ENCODE results near the gene SPRED2.

Gene SPRED2

GRCh38 chr2:65358678-65359400 lies 73.6 kb downstream of the SPRED2 start:
- TF ChIP-seq CTCF (IDR thresholded peaks at IDR 0.05): no peak
- no peak for TF ChIP-seq ZFX (IDR thresholded peaks at IDR 0.05; ENCODE audit: borderline replicate concordance)
- H3K27ac ChIP-seq: no peak overlapping the region

- H3K27ac ChIP-seq: no peak overlapping the region
- no peak for TF ChIP-seq CTCF (IDR thresholded peaks at IDR 0.05)
- TF ChIP-seq ZFX (IDR thresholded peaks at IDR 0.05; ENCODE audit: borderline replicate concordance): no peak
These were observed 74.5 kb downstream of the SPRED2 start for GRCh38 chr2:65357959-65358294.

GRCh38 chr2:65357095-65357958 lies 75.1 kb downstream of the SPRED2 start:
- TF ChIP-seq ZFX (IDR thresholded peaks at IDR 0.05; ENCODE audit: borderline replicate concordance) (no peak), CTCF (IDR thresholded peaks at IDR 0.05) (no peak)
- no peak overlapping the region for H3K27ac ChIP-seq

- no peak overlapping the region for H3K27ac ChIP-seq
These were observed 77.1 kb downstream of the SPRED2 start for GRCh38 chr2:65355186-65355831.

GRCh38 chr2:65354773-65355172 lies 77.6 kb downstream of the SPRED2 start:
- TF ChIP-seq CTCF (IDR thresholded peaks at IDR 0.05): no peak
- no peak for TF ChIP-seq ZFX (IDR thresholded peaks at IDR 0.05; ENCODE audit: borderline replicate concordance)
- H3K27ac ChIP-seq: no peak overlapping the region

More at GRCh38 chr2:65355186-65355831, 77.1 kb downstream of the SPRED2 start:
- TF ChIP-seq CTCF (IDR thresholded peaks at IDR 0.05) (no peak), ZFX (IDR thresholded peaks at IDR 0.05; ENCODE audit: borderline replicate concordance) (no peak)

- TF ChIP-seq ZFX (IDR thresholded peaks at IDR 0.05; ENCODE audit: borderline replicate concordance) (no peak), CTCF (IDR thresholded peaks at IDR 0.05) (no peak)
- no peak overlapping the region for H3K27ac ChIP-seq
These were observed 78.5 kb downstream of the SPRED2 start for GRCh38 chr2:65353927-65354326.

Data from 22Rv1 (cell line).